Endothelial cell of umbilical vein (primary cell): Measurements from ENCODE around the gene TRAF7. TPM values are rescaled to one million over a fixed set of nuclear protein-coding genes. Genes with fewer than 3 reads are reported as not detected.
"Not testable (repeated sequence)": the region's sequence is repeated elsewhere in the genome, so short reads cannot be mapped to it uniquely, and the experiment has no call there.

Source experiments
- BruUV-seq: library from RNA; stranded (reverse); fragments of 400-500 nt; replicated peaks from 2 replicates; lab custom pipeline; 2021; lab: Mats Ljungman, UMichigan
- CTCF ChIA-PET: fragments of 300-600, 350-600 bp; sonication (Branson Sonifier 250); formaldehyde crosslinking; loops from one replicate; lab custom pipeline; 2021; ENCODE audit warnings: antibody characterized with exemption, inconsistent platforms; lab: Charles Lee
- POLR2A ChIA-PET: fragments of 300-600, 350-600 bp; sonication (Branson Sonifier 250); formaldehyde crosslinking; loops from one replicate; lab custom pipeline; 2021; ENCODE audit warnings: antibody characterized with exemption, inconsistent platforms; lab: Charles Lee
- DNase-seq: peaks from one replicate; pipeline ENCODE4 v3.0.0-alpha.2; 2011; ENCODE audit warnings: low read depth, low spot score
- FAIRE-seq: peaks from 2 replicates; lab custom pipeline; 2011; peaks lifted over from hg19 to GRCh38; lab: Jason Lieb, UNC
- H2AFZ ChIP-seq: 2 replicates; pipeline ENCODE4 v1.6.0; 2012; ENCODE audit warnings: low read depth, low read length, control low read depth, inconsistent platforms
- H3K27ac ChIP-seq: 2 replicates; pipeline ENCODE4 v1.5.1; 2011; ENCODE audit warnings: low read depth, mild to moderate bottlenecking, control low read depth, low read length, moderate library complexity; ENCODE audit not compliant: insufficient read depth
- H3K27me3 ChIP-seq, 2 experiments: 2 replicates each; pipeline versions ENCODE4 v1.6.0 to v1.6.1; 2011; ENCODE audit warnings: low read length in 2 of 2, mixed read lengths in 1 of 2; ENCODE audit not compliant: control insufficient read depth in 2 of 2, insufficient read depth in 2 of 2
- H3K36me3 ChIP-seq, 2 experiments: 2 replicates in 1 of 2; 3 replicates in 1 of 2; pipeline ENCODE4 v1.5.1; 2011; ENCODE audit warnings: low read length in 2 of 2, mild to moderate bottlenecking in 1 of 2, moderate library complexity in 1 of 2; ENCODE audit not compliant: control insufficient read depth in 2 of 2, insufficient read depth in 2 of 2; ENCODE audit errors: extremely low read depth in 1 of 2
- H3K4me1 ChIP-seq: 3 replicates; pipeline ENCODE4 v1.5.1; 2011; ENCODE audit warnings: mild to moderate bottlenecking, low read length; ENCODE audit not compliant: control insufficient read depth, insufficient read depth; ENCODE audit errors: extremely low read depth
- H3K4me2 ChIP-seq: 2 replicates; pipeline ENCODE4 v1.6.1; 2011; ENCODE audit warnings: low read length, control low read depth, mixed read lengths; ENCODE audit not compliant: insufficient read depth
- H3K4me3 ChIP-seq, 3 experiments: fragments of 200-600 bp in 1 of 3; sonication (generic), shearing (Covaris generic) in 1 of 3; replicated peaks in 1 of 3; 2 replicates each; pipeline ENCODE4 v1.5.1; 2011 to 2016; ENCODE audit warnings: control low read depth in 3 of 3, low read length in 3 of 3, mild to moderate bottlenecking in 2 of 3, inconsistent platforms in 1 of 3, low read depth in 1 of 3, moderate library complexity in 1 of 3; ENCODE audit not compliant: insufficient read depth in 1 of 3
- H3K79me2 ChIP-seq: 2 replicates; pipeline ENCODE4 v1.6.0; 2012; ENCODE audit warnings: low read length, inconsistent platforms; ENCODE audit not compliant: control insufficient read depth, insufficient read depth
- H3K9ac ChIP-seq: replicated peaks from 2 replicates; pipeline ENCODE3; 2011; ENCODE audit warnings: low read length, control low read depth; ENCODE audit not compliant: insufficient read depth; ENCODE audit errors: extremely low read depth
- H3K9me1 ChIP-seq: replicated peaks from 3 replicates; pipeline ENCODE4 v1.6.0; 2011; ENCODE audit warnings: mild to moderate bottlenecking, low read length; ENCODE audit not compliant: control insufficient read depth, insufficient read depth; ENCODE audit errors: extremely low read depth
- H3K9me3 ChIP-seq: replicated peaks from 2 replicates; pipeline ENCODE4 v1.5.1; 2012; ENCODE audit warnings: low read length, inconsistent platforms; ENCODE audit not compliant: control insufficient read depth, insufficient read depth
- H4K20me1 ChIP-seq: replicated peaks from 2 replicates; pipeline ENCODE3; 2011; ENCODE audit warnings: mild to moderate bottlenecking, low read length; ENCODE audit not compliant: control insufficient read depth, insufficient read depth; ENCODE audit errors: extremely low read depth
- JUN ChIP-seq: IDR thresholded peaks from 2 replicates; pipeline ENCODE4 v1.6.1; 2011; ENCODE audit warnings: borderline replicate concordance, low read depth; ENCODE audit not compliant: insufficient read length, insufficient read depth
- dilution Hi-C: fragments of 300-500 bp; cut with MboI; formaldehyde crosslinking; loops from one replicate; pipeline ENCODE4 v1.15.0; 2019; ENCODE audit warnings: low sequenced_read_pairs; ENCODE audit not compliant: extremely low pct_ligation_motif_present
- intact Hi-C: fragments of 100-400 bp; cut with micrococcal nuclease; formaldehyde crosslinking; loops from one replicate; pipeline ENCODE4 v1.10.0; 2022
- polyA plus RNA-seq, 4 experiments: library from polyadenylated mRNA; depleted of rRNA in 3 of 4; stranded (reverse) in 3 of 4; unstranded in 1 of 4; fragments of >200 nt; gene quantifications; 2 replicates each; pipeline versions ENCODE4 v1.2.1 to v1.2.3, GENCODE V29; 2011 to 2012; ENCODE audit warnings: missing spikeins in 1 of 4
- total RNA-seq: library from RNA; stranded (reverse); gene quantifications from 2 replicates; pipeline ENCODE4 v1.2.3, GENCODE V29; 2021

Gene TRAF7
- total and polyA plus RNA-seq, 2 donors (not counting 3 experiments of a cell fraction or from before 2014, with no cell fraction given), result 141 to 175 TPM

- BruUV-seq, result TSS peak; percentile 91
- H4K20me1 ChIP-seq, H3K27me3 ChIP-seq, dilution Hi-C loops, H3K9me1 ChIP-seq, intact Hi-C loops, POLR2A ChIA-PET, H3K36me3 ChIP-seq, H3K9me3 ChIP-seq, H2AFZ ChIP-seq: not testable (repeated sequence)
- CTCF ChIA-PET, result interaction anchor here (1.2 to 1.3 kb wide), 2 partner anchors 16 to 121 kb away, joined by 3 to 6 read pairs; no protein-coding TSS in a partner anchor
- Histone ChIP-seq H3K4me3 (peak overlapping the region in 1 of 3 experiments; percentile 12), H3K79me2 (peaks cover 30% of the 10 kb centered on the region), H3K27ac (peak overlapping the region; percentile 91), H3K4me2 (peak overlapping the region; percentile 29), H3K4me1 (peaks cover 37% of the 10 kb centered on the region), H3K9ac (peak overlapping the region; percentile 61)
- DNase-seq (peak; percentile 74), FAIRE-seq (peak; percentile 100)
- peak; percentile 41 for TF ChIP-seq JUN
These were observed 30.7 kb upstream of the TRAF7 start for GRCh38 chr16:2124694-2125444.

- not testable (repeated sequence) for H2AFZ ChIP-seq
These were observed 30.0 kb upstream of the TRAF7 start for GRCh38 chr16:2125609-2126008.

More at GRCh38 chr16:2125609-2126008, 30.0 kb upstream of the TRAF7 start:
- H3K27me3 ChIP-seq, BruUV-seq, intact Hi-C loops, dilution Hi-C loops, H3K4me3 ChIP-seq, H3K36me3 ChIP-seq, H3K9me3 ChIP-seq, FAIRE-seq, POLR2A ChIA-PET, DNase-seq, H3K9me1 ChIP-seq, H4K20me1 ChIP-seq: not testable (repeated sequence)
- CTCF ChIA-PET, result interaction anchor here (1.3 kb wide), 1 partner anchor 15 kb away, joined by 6 read pairs; no protein-coding TSS in a partner anchor
- peaks cover 31% of the 10 kb centered on the region for H3K79me2 ChIP-seq
- H3K9ac ChIP-seq, result peak overlapping the region; percentile 23
- peak overlapping the region; percentile 25 for H3K4me2 ChIP-seq
- peaks cover 37% of the 10 kb centered on the region for H3K4me1 ChIP-seq
- H3K27ac ChIP-seq, result peak overlapping the region; percentile 91
